ENCODE results near the gene NUDT3.
A peak's percentile ranks its signal among the peaks of the same experiment; 100 is the strongest.

The NUDT3 gene

GRCh38 chr6:34238585-34239499, 153.6 kb downstream of the NUDT3 start:
- DNase-seq: no peak

GRCh38 chr6:34237722-34238584, 154.5 kb downstream of the NUDT3 start:
- intact Hi-C loops (cut with DNase I): no loop called here
- DNase-seq: peak in 37 of 42 donors; percentile 19 to 80 (median 61)

More at GRCh38 chr6:34238585-34239499, 153.6 kb downstream of the NUDT3 start:
- intact Hi-C loops (cut with DNase I): no loop called here

- DNase-seq: peak in 16 of 42 donors; percentile 28 to 70 (median 49)
- intact Hi-C loops (cut with DNase I): no loop called here
Observed at GRCh38 chr6:34237316-34237721, 155.2 kb downstream of the NUDT3 start.

- intact Hi-C loops (cut with DNase I): no loop called here
- DNase-seq: peak; percentile 71 to 97 (median 89)
Observed at GRCh38 chr6:34236443-34237315, 155.8 kb downstream of the NUDT3 start, which contains the start of gene HMGA1. Gene HMGA1, plus strand, starts transcription at chr6:34236873. Its CDS starts 3,908 bp downstream, at chr6:34240781.

- intact Hi-C loops (cut with DNase I): no loop called here
- peak in 29 of 42 donors; percentile 22 to 80 (median 54) for DNase-seq
Observed at GRCh38 chr6:34236131-34236442, 156.4 kb downstream of the NUDT3 start.

GRCh38 chr6:34235307-34236130, 156.9 kb downstream of the NUDT3 start:
- peak in 9 of 42 donors; percentile 22 to 57 (median 33) for DNase-seq
- intact Hi-C loops (cut with DNase I): no loop called here

GRCh38 chr6:34234667-34235306, 157.7 kb downstream of the NUDT3 start:
- intact Hi-C loops (cut with DNase I): no loop called here
- peak in 1 of 42 donors; percentile 1 for DNase-seq

GRCh38 chr6:34233867-34234266, 158.6 kb downstream of the NUDT3 start:
- no peak for DNase-seq
- intact Hi-C loops (cut with DNase I): no loop called here

GRCh38 chr6:34232901-34233300, 159.6 kb downstream of the NUDT3 start:
- peak in 2 of 42 donors; percentile 6 to 54 for DNase-seq
- intact Hi-C loops (cut with DNase I): no loop called here

- DNase-seq: peak in 1 of 42 donors; percentile 4
- intact Hi-C loops (cut with DNase I): no loop called here
Observed at GRCh38 chr6:34231566-34232336, 160.7 kb downstream of the NUDT3 start.

- no peak for DNase-seq
- intact Hi-C loops (cut with DNase I): no loop called here
Observed at GRCh38 chr6:34230653-34231371, 161.7 kb downstream of the NUDT3 start.

GRCh38 chr6:34229877-34230276, 162.6 kb downstream of the NUDT3 start:
- intact Hi-C loops (cut with DNase I): no loop called here
- DNase-seq: no peak
